Erythroblast (primary cell): ENCODE results near the gene ITSN1.

Source experiments
- GATA1 ChIP-seq: IDR thresholded peaks from 2 replicates; pipeline ENCODE4 v1.6.1; 2011; ENCODE audit warnings: low read depth, mild to moderate bottlenecking, control low read depth, low read length, moderate library complexity
- POLR2A ChIP-seq: IDR thresholded peaks from 2 replicates; pipeline ENCODE4 v1.6.1; 2011; ENCODE audit warnings: mild to moderate bottlenecking, low read length

DNA sequence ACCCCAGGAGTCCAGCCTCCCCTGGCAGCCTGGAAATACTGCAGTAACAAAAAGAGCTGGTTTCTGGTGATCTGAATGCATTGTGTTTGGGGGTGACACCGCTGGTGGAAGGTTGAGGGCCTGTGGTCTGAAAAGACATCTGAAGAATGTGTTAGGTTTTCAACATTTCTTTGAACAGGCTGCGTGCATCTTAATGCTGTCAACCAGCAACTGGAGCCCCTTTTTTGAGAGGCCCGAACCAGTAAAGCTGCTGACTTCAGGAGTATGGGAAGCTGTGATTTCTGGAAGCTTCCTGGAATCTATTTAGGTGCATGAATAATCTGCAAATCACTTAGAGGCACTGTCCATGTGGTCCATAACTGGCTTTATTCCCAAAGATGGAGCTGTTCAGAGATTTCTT is 256.3 kb downstream of the ITSN1 start:
- TF ChIP-seq POLR2A (no peak), GATA1 (no peak)
